NOMO-1 treated with DMSO at 0.1 percent for 48 hours (cell line): ENCODE data around the gene SPEM1.

ENCODE experiments used
- DNase-seq: peaks from one replicate; lab custom pipeline; 2025; ENCODE audit not compliant: unreplicated experiment; lab: John Stamatoyannopoulos, UW

The SPEM1 gene, protein sequence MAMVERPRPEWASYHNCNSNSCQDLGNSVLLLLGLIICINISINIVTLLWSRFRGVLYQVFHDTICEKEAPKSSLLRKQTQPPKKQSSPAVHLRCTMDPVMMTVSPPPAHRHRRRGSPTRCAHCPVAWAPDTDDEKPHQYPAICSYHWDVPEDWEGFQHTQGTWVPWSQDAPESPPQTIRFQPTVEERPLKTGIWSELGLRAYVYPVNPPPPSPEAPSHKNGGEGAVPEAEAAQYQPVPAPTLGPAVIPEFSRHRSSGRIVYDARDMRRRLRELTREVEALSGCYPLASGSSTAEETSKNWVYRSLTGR

GRCh38 chr17:7419819-7420610 is at the start of gene SPEM1:
SPEM1 (plus strand) TSS chr17:7420324; CDS start chr17:7420385, 61 bp downstream.
- no peak for DNase-seq

GRCh38 chr17:7370853-7371252 is 49.3 kb upstream of the SPEM1 start:
- DNase-seq = no peak

- DNase-seq = no peak
Measured at GRCh38 chr17:7374353-7374752, 45.8 kb upstream of the SPEM1 start.

- no peak for DNase-seq
Measured at GRCh38 chr17:7379134-7379533, 41.0 kb upstream of the SPEM1 start.

DNA sequence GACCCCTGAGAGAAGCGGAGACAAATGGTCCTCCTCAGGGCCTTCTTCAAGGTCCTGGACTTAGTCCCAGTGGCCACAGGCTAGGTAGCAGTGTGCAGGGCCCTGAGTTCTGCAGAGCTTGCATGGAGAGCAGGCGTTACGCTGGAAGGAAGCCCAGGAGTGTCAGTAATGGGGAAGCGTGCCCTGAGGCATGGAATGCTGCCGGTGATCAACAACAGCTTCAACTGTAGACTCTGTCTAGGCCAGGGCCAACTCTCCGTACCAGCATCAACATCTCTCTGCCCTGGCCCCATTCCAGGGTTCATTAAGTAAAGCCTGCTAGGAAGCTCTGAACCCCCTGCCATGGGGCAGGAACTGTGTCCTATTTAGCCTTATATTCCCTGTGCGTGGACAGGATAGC is 39.8 kb upstream of the SPEM1 start:
- no peak for DNase-seq

DNA sequence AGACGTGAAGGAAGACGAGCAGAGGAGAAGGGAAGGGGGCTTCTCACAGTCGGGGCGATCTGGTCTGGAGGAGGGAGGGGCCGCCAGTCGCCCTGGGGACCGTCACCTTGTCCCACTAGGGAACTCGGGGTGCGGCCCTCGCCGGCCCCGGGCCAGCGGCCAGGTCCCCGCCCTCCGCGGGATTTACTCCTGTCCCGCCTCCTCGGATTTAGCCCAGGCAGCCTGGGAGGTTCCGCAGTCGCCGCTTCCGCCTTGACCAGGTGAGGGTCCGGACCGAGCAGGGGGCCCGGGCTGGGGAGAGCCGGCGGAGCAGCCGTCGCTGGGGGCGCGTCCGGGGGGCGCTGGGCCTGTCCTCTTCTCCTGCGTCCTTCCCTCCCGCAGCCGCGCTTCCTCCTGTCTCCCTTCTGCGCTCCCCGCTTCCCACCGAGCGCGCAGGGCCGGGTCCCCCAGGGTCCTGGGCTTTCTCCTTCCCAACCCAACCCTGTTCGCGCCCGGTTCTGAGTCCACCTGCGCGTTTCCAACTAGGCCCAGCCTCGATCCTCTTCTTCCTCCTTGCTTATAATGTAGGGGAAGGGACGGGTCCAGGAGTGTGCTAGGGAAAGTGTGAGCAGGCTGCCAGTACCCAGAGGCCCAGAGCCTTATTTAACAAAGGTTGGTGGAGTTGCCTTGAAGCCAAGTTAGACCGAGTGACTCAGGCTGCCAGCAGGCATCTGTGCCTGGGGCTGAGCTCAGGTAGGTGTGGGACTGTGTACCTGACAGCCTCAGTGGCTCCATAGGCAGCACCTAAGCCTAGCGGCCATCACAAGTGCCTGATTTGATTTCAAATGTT is 39.1 kb upstream of the SPEM1 start, which contains the start of gene TNK1:
TSS of gene TNK1 (plus strand) at position 235 of the 829 bp plus-strand sequence. CDS start 1,838 bp downstream, outside the sequence.
- DNase-seq = no peak

GRCh38 chr17:7382901-7383300 is 37.2 kb upstream of the SPEM1 start:
- DNase-seq = no peak

DNA sequence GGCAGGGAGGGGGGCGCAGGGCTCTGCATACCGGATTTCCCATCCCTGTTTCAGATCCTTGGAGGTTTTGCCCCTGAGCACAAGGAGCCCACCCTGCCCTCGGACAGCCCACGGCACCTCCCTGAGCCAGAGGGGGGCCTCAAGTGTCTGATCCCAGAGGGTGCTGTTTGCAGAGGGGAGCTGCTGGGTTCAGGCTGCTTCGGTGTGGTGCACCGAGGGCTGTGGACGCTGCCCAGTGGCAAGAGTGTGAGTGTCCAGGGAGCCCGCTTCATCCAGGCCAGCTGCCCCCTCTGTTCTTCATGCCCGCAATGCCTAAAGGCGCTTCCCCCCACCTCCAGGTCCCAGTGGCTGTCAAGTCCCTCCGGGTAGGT is 36.8 kb upstream of the SPEM1 start:
- no peak for DNase-seq

DNA sequence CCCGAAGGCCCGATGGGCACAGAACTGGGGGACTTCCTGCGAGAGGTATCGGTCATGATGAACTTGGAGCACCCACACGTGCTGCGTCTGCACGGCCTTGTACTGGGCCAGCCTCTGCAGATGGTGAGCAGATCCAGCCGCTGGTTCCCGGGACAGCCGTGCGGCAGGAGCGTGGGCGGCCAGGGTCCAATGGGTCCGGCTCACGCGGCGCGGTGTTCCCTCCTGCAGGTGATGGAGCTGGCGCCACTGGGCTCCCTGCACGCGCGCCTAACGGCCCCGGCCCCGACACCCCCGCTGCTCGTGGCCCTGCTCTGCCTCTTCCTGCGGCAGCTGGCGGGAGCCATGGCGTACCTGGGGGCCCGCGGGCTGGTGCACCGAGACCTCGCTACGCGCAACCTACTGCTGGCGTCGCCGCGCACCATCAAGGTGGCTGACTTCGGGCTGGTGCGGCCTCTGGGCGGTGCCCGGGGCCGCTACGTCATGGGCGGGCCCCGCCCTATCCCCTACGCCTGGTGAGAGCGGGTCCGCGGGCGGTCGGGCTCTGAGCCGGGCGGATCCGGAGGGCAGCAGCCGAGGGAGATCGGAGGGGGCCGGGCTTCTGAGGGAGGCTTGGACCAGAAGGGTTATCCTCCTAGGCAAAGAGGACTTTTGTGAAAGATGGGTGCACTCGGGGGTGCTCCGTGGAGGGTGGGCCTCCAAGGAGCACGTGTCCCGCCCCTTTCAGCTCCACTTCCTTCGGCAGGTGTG is 36.2 kb upstream of the SPEM1 start:
- DNase-seq = peak; percentile 17

GRCh38 chr17:7384489-7385081 is 35.5 kb upstream of the SPEM1 start:
- no peak for DNase-seq

DNA sequence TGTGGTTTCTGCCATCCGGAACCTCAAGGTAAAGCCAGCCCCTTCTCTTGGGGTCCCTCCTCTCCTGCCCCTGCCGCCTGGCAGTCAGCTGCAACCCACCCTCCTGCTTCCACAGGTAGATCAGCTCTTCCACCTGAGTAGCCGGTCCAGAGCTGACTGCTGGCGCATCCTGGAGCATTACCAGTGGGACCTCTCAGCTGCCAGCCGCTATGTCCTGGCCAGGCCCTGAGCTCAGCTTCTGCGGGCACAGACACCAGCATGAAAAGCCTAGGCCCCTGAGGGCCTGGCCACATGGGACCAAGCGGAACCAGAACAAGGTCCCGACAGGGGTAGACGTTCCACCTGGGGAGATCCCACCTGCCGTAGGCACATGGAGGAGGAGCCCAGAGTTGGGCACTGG is 31.3 kb upstream of the SPEM1 start:
- no peak for DNase-seq

DNA sequence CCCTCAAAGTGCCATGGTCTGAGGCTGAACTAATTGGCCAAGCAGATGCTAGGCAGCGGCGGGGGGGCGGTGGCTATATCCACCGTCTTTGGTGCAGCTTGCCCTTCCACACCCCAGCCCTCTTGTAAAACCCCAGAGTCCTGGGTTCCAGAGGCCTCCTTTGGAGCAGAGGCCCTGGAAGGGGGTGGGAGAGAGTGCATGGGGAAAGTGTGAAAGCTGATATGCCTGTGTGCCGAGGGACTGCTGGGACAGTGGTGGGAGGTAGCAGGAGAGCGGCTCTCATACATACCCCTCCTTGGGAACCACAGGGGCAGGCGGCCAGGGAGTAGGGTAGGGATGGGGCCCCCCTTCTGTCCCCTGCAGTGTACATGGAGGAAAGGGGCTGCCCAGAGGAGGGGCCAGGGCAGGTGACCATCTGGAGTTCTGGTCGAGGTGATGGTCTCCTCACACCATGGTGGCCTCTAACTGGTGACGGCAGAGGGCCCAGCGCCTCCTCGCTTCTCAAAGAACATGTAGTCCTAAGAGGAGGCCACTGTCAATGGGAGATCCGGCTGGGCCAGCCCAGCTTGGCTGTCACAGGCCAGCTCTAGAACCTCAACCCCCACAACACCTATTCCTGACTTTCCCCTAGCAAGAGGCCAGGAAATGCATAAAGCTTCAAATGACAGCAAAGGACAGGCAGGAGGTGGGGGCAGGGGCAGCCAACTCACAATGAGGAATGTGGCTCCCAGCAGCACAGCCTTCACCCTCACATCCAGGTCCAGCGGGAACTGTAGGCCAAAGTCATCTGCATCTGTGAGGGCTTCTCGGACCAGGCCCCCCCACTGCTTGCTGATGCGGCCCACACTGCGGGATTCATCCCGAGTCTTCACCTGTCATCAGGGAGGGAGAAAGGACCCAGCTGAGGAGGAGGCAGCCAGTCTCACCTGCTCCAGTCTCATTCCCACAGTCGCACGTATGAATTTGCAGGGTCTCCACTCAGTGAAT is 29.9 kb upstream of the SPEM1 start:
- no peak for DNase-seq

DNA sequence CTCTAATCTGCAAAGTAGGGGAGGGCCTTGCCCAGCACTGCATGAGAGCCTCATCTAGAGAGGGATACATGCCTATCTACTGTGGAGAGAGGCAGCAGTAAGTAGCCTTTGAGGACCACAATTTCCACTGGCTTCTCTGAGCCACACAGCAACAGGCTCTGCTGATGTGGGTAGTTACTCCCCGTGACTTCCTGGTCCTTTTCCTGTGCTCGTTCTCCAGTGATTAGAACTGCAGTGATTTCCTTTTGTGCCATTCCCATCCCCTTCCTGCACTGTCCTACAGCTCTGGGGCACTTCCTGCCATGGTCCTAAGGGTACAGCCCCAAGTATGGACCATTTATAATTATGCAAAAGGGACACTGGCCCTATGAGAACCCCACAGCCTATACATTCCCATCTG is 28.8 kb upstream of the SPEM1 start:
- no peak for DNase-seq

GRCh38 chr17:7392696-7393612 is 27.2 kb upstream of the SPEM1 start:
- no peak for DNase-seq

DNA sequence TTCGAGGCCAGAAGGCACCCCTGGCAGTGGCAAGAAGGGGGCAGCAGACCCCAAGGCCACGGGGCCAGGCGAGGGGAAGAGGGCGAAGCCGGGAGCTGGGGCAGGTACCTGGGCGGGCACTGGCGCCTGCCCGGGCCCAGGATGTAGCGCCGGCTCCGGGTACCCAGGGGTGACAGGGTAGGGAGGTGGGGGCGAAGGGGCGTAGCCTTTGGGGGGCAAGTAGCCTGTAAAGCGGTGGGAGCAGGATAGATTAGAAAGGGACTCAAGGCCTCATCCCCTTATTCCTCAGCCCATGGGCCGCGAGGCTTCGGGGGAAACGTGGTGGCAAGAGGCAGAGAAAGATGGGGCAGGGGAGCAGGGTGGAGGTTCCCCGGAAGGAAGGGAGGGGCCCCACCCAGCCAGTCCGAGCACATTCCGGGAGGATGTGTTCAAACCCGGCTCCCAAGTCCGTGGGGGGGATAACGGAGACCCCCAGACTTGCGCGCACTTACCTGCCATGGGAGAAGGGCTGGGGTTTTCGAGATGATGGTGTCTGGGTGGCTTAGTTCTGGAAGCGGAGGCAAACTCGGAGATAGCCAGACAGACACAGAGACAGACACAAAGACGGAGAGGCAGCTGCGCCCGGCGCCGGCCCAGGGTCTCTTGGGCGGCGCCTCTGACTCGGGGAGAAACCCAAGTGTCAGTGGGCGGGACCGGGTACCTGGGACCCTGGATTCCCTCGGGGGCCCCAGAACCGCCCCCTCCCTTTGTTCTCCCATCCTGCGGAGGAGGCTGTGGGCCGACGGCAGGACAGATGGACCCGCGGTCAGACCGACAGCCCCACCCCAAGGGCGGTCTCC is 26.3 kb upstream of the SPEM1 start:
- DNase-seq = peak; percentile 14

GRCh38 chr17:7394452-7395191 is 25.5 kb upstream of the SPEM1 start, which contains the start of gene PLSCR3:
PLSCR3 (minus strand) TSS chr17:7394525; CDS start chr17:7394110, 415 bp downstream.
- peak; percentile 72 for DNase-seq
